DND-41 (cell line): ENCODE measurements around the gene RUBCNL.

Experiments
- EZH2 ChIP-seq: IDR thresholded peaks from 3 replicates; pipeline ENCODE4 v1.6.1; 2012; ENCODE audit warnings: borderline replicate concordance, low read depth, mild to moderate bottlenecking, moderate library complexity, low read length, inconsistent platforms; ENCODE audit not compliant: severe bottlenecking
- TF ChIP-seq, protein P1 (sequence below): IDR thresholded peaks from 2 replicates; pipeline ENCODE4 v1.5.1; 2012; ENCODE audit warnings: borderline replicate concordance, low read length, moderate library complexity, mild to moderate bottlenecking; ENCODE audit not compliant: poor library complexity, severe bottlenecking; ENCODE audit errors: extremely low read depth

GRCh38 chr13:46339035-46339666, 47.9 kb downstream of the RUBCNL start:
- TF ChIP-seq, protein P1, sequence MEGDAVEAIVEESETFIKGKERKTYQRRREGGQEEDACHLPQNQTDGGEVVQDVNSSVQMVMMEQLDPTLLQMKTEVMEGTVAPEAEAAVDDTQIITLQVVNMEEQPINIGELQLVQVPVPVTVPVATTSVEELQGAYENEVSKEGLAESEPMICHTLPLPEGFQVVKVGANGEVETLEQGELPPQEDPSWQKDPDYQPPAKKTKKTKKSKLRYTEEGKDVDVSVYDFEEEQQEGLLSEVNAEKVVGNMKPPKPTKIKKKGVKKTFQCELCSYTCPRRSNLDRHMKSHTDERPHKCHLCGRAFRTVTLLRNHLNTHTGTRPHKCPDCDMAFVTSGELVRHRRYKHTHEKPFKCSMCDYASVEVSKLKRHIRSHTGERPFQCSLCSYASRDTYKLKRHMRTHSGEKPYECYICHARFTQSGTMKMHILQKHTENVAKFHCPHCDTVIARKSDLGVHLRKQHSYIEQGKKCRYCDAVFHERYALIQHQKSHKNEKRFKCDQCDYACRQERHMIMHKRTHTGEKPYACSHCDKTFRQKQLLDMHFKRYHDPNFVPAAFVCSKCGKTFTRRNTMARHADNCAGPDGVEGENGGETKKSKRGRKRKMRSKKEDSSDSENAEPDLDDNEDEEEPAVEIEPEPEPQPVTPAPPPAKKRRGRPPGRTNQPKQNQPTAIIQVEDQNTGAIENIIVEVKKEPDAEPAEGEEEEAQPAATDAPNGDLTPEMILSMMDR = no peak
- TF ChIP-seq EZH2 = no peak
